Measurements from ENCODE around the gene ZBTB20. TPM values are rescaled to one million over a fixed set of nuclear protein-coding genes. Genes with fewer than 3 reads are reported as not detected.

Gene ZBTB20
- total and polyA plus RNA-seq, 2 donors (not counting 1 experiment from before 2014, with no cell fraction given): 4.0 to 22.5 TPM

DNA sequence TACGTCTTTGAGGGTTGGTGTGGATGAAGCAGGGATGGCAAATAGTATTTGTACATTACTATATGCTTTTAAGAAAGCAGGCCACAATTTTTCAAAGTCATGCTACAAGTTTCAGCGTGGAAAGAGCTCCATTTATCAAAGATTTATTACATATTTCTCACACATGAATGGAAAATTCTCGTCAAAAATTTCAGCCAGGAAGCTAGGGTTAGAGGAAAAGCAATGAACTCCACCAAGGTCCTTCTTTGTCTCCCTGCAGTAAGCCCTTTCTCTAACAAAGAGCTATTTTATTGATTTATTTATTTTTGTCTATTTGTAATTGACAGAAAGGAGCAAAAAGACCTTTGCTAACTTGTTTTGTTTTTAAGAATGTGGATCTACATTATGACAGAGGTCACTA lies 7.5 kb upstream of the ZBTB20 start:
- H3K9me3 ChIP-seq (ENCODE audit: control insufficient read depth, insufficient read depth, low read depth, low read length): no peaks in the 10 kb centered on the region
- no peaks in the 10 kb centered on the region for H3K27me3 ChIP-seq (ENCODE audit: control insufficient read depth, insufficient read depth, low read length)
- no peak for DNase-seq (ENCODE audit: low read depth in 2 of 2)
- no peaks in the 10 kb centered on the region for H4K20me1 ChIP-seq (ENCODE audit: control insufficient read depth, extremely low read depth, insufficient read depth, low read length)
- no peaks in the 10 kb centered on the region for H3K36me3 ChIP-seq (ENCODE audit: control insufficient read depth, insufficient read depth, low read length)
- no peak overlapping the region for H3K9ac ChIP-seq (ENCODE audit: insufficient read depth, low read length)
- no peaks in the 10 kb centered on the region for H3K4me1 ChIP-seq (ENCODE audit: control insufficient read depth, extremely low read depth, insufficient read depth, low read length)
- no peak overlapping the region for H3K4me2 ChIP-seq (ENCODE audit: extremely low read depth, insufficient read depth, low read length)
- H3K27ac ChIP-seq (ENCODE audit: insufficient read depth, low read length): no peak overlapping the region
- TF ChIP-seq EZH2 (IDR thresholded peaks at IDR 0.05; ENCODE audit: low read length, missing control alignments) (no peak), CTCF (conservative IDR thresholded peaks at IDR 0.05 in 1 of 2, IDR thresholded peaks at IDR 0.05 in 1 of 2; ENCODE audit: low read depth in 1 of 2, low read length in 2 of 2) (no peak)
- H2AFZ ChIP-seq (ENCODE audit: low read length): no peak overlapping the region
- no peaks in the 10 kb centered on the region for H3K79me2 ChIP-seq (ENCODE audit: control insufficient read depth, insufficient read depth, low read length)
- H3K4me3 ChIP-seq (replicated peaks in 1 of 4; ENCODE audit: control extremely low read depth in 1 of 4, insufficient read depth in 1 of 4, low read depth in 3 of 4, low read length in 4 of 4): no peak overlapping the region

- Histone ChIP-seq H3K79me2 (ENCODE audit: control insufficient read depth, insufficient read depth, low read length) (no peaks in the 10 kb centered on the region), H4K20me1 (ENCODE audit: control insufficient read depth, extremely low read depth, insufficient read depth, low read length) (no peaks in the 10 kb centered on the region), H3K36me3 (ENCODE audit: control insufficient read depth, insufficient read depth, low read length) (no peaks in the 10 kb centered on the region), H3K4me1 (ENCODE audit: control insufficient read depth, extremely low read depth, insufficient read depth, low read length) (no peaks in the 10 kb centered on the region), H3K27me3 (ENCODE audit: control insufficient read depth, insufficient read depth, low read length) (no peaks in the 10 kb centered on the region), H3K27ac (ENCODE audit: insufficient read depth, low read length) (no peak overlapping the region), H3K4me3 (replicated peaks in 1 of 4; ENCODE audit: control extremely low read depth in 1 of 4, insufficient read depth in 1 of 4, low read depth in 3 of 4, low read length in 4 of 4) (no peak overlapping the region), H3K9me3 (ENCODE audit: control insufficient read depth, insufficient read depth, low read depth, low read length) (no peaks in the 10 kb centered on the region), H3K4me2 (ENCODE audit: extremely low read depth, insufficient read depth, low read length) (no peak overlapping the region), H3K9ac (ENCODE audit: insufficient read depth, low read length) (no peak overlapping the region), H2AFZ (ENCODE audit: low read length) (no peak overlapping the region)
- DNase-seq (ENCODE audit: low read depth in 2 of 2): no peak
- no peak for TF ChIP-seq EZH2 (IDR thresholded peaks at IDR 0.05; ENCODE audit: low read length, missing control alignments)
- no peak for TF ChIP-seq CTCF (conservative IDR thresholded peaks at IDR 0.05 in 1 of 2, IDR thresholded peaks at IDR 0.05 in 1 of 2; ENCODE audit: low read depth in 1 of 2, low read length in 2 of 2)
Measured at GRCh38 chr3:115151921-115152320, 4.8 kb upstream of the ZBTB20 start.

DNA sequence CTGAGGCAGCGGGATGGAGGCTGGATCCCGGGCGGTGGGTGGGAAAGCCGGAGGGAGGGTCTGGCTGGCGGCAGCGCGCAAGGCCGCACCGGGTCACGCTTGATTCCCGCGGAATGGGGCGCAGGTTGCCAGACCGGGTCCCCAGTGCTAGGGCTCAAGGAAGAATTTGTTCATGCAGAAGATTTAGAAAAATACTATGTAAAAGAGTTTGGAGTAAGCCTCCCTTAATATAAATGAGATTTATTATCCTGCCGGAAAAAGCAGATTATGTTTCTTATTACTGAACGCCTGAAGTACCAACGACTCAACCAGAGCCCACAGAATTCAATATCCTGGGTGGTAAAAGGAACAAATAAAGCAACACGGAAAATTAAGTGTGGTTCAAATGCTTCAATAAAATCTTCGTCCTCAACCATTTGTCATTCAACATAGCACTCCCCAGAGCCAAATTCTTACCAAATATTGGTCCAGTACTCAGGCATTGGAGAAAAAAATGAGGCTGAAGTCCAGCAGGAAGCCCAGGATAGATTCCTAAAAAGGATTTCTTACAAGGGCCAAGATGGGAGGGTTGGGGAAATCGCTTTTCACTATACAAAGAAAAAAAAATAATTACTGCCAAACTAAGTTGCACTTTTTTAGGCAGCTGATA lies 1.2 kb upstream of the ZBTB20 start:
- no peaks in the 10 kb centered on the region for H3K4me1 ChIP-seq (ENCODE audit: control insufficient read depth, extremely low read depth, insufficient read depth, low read length)
- peak overlapping the region; percentile 61 to 82 (median 70) for H3K4me3 ChIP-seq (replicated peaks in 1 of 4; ENCODE audit: control extremely low read depth in 1 of 4, insufficient read depth in 1 of 4, low read depth in 3 of 4, low read length in 4 of 4)
- H3K9ac ChIP-seq (ENCODE audit: insufficient read depth, low read length): peak overlapping the region; percentile 81
- H3K27me3 ChIP-seq (ENCODE audit: control insufficient read depth, insufficient read depth, low read length): no peaks in the 10 kb centered on the region
- H2AFZ ChIP-seq (ENCODE audit: low read length): peak overlapping the region; percentile 76
- no peaks in the 10 kb centered on the region for H3K36me3 ChIP-seq (ENCODE audit: control insufficient read depth, insufficient read depth, low read length)
- peak overlapping the region; percentile 89 for H3K27ac ChIP-seq (ENCODE audit: insufficient read depth, low read length)
- no peak for TF ChIP-seq CTCF (conservative IDR thresholded peaks at IDR 0.05 in 1 of 2, IDR thresholded peaks at IDR 0.05 in 1 of 2; ENCODE audit: low read depth in 1 of 2, low read length in 2 of 2)
- no peak for TF ChIP-seq EZH2 (IDR thresholded peaks at IDR 0.05; ENCODE audit: low read length, missing control alignments)
- no peaks in the 10 kb centered on the region for H3K79me2 ChIP-seq (ENCODE audit: control insufficient read depth, insufficient read depth, low read length)
- peak; percentile 22 to 29 for DNase-seq (ENCODE audit: low read depth in 2 of 2)
- H3K4me2 ChIP-seq (ENCODE audit: extremely low read depth, insufficient read depth, low read length): peak overlapping the region; percentile 73
- no peaks in the 10 kb centered on the region for H3K9me3 ChIP-seq (ENCODE audit: control insufficient read depth, insufficient read depth, low read depth, low read length)
- no peaks in the 10 kb centered on the region for H4K20me1 ChIP-seq (ENCODE audit: control insufficient read depth, extremely low read depth, insufficient read depth, low read length)
